Measurements from ENCODE around the gene MYMK.
"Not testable (repeated sequence)": the region's sequence is repeated elsewhere in the genome, so short reads cannot be mapped to it uniquely, and the experiment has no call there.

MYMK gene, protein sequence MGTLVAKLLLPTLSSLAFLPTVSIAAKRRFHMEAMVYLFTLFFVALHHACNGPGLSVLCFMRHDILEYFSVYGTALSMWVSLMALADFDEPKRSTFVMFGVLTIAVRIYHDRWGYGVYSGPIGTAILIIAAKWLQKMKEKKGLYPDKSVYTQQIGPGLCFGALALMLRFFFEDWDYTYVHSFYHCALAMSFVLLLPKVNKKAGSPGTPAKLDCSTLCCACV

GRCh38 chr9:133524679-133525228 lies at the start of gene MYMK:
TSS of gene MYMK (minus strand) at chr9:133524959. CDS start at chr9:133524844, 115 bp downstream.
- no peak for DNase-seq (ENCODE audit: low read depth in 2 of 3, low spot score in 2 of 3)

- DNase-seq (ENCODE audit: low read depth in 2 of 3, low spot score in 2 of 3): no peak
Measured at GRCh38 chr9:133573791-133574515, 49.2 kb upstream of the MYMK start.

GRCh38 chr9:133572821-133573361 lies 48.1 kb upstream of the MYMK start:
- no peak for DNase-seq (ENCODE audit: low read depth in 2 of 3, low spot score in 2 of 3)

GRCh38 chr9:133571896-133572595 lies 47.3 kb upstream of the MYMK start:
- DNase-seq (ENCODE audit: low read depth in 2 of 3, low spot score in 2 of 3): no peak

DNA sequence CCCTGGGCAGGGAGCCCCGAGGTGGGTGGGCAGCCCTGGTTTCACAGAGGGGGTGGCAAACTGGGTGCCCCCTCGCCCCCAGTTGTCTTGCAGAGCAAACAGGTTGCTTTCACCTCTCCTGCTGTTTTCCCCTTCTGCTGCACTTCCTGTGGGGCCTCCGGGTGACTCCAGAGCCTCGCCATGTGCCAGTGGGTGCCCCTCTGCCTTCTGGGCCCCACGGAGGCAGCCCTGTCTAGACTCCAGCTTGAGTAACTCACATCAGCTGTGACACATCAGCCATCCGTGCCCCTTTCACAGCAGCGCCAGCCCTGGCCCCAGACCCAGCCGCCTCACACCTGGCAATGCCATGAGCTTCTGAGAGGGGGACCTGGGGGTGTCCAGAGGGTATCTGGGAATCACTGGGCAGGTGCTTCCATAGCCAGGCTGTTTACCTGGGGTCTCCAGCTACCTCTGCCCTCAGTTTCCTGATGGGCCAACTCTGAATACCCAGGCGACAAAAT lies 46.7 kb upstream of the MYMK start:
- no peak for DNase-seq (ENCODE audit: low read depth in 2 of 3, low spot score in 2 of 3)

- DNase-seq (ENCODE audit: low read depth in 2 of 3, low spot score in 2 of 3): no peak
Measured at GRCh38 chr9:133570691-133571080, 45.9 kb upstream of the MYMK start.

DNA sequence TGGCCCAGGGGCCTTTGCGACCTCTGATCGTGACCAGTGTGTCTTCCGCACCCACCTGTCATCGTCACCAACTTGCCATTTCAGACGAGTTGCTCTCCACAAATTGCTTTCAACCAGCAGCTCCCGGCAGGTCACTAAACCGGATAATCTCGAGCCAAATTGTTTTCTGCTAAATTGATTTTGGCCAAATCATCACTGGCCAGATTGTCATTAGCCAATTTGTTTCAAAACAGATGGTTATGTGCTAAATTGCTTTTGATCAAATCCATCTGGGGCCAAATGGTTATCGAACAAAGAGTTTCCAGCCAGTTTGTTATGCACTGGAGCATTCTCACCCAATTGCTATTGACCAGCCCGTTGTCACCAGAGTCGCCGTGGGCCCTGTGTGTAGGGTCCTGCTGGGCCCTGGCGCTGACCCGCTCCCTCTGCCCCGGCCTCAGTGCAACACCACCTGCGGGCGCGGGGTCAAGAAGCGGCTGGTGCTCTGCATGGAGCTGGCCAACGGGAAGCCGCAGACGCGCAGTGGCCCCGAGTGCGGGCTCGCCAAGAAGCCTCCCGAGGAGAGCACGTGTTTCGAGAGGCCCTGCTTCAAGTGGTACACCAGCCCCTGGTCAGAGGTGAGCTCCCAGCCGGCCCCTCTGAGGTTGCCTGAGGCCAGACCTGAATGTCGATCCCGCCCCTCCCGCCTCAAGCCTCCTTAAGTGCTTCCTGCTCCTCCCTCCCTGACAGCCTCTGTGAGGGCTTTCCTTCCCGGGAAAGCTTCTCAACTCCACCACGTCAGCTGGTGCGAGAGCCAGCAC lies 45.3 kb upstream of the MYMK start:
- DNase-seq (ENCODE audit: low read depth in 2 of 3, low spot score in 2 of 3): no peak

GRCh38 chr9:133569121-133569785 lies 44.5 kb upstream of the MYMK start:
- no peak for DNase-seq (ENCODE audit: low read depth in 2 of 3, low spot score in 2 of 3)

GRCh38 chr9:133568186-133568585 lies 43.4 kb upstream of the MYMK start:
- no peak for DNase-seq (ENCODE audit: low read depth in 2 of 3, low spot score in 2 of 3)

DNA sequence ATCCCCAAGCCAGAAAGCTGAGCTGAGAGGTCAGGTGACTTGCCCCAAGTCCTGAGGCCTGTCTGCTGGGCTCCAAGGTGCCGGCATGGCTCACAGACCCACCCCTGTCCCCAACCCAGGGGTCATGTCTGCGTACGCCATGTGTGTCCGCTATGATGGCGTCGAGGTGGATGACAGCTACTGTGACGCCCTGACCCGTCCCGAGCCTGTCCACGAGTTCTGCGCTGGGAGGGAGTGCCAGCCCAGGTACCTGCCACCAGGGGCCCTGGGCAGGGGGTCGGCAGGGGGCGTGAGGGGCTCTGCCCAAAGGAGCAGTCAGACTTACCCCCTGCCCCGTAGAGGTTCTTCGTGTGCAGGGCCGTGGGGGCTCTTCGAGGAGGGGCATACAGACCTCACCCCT lies 42.1 kb upstream of the MYMK start:
- DNase-seq (ENCODE audit: low read depth in 2 of 3, low spot score in 2 of 3): no peak

GRCh38 chr9:133566382-133566781 lies 41.6 kb upstream of the MYMK start:
- DNase-seq (ENCODE audit: low read depth in 2 of 3, low spot score in 2 of 3): no peak

DNA sequence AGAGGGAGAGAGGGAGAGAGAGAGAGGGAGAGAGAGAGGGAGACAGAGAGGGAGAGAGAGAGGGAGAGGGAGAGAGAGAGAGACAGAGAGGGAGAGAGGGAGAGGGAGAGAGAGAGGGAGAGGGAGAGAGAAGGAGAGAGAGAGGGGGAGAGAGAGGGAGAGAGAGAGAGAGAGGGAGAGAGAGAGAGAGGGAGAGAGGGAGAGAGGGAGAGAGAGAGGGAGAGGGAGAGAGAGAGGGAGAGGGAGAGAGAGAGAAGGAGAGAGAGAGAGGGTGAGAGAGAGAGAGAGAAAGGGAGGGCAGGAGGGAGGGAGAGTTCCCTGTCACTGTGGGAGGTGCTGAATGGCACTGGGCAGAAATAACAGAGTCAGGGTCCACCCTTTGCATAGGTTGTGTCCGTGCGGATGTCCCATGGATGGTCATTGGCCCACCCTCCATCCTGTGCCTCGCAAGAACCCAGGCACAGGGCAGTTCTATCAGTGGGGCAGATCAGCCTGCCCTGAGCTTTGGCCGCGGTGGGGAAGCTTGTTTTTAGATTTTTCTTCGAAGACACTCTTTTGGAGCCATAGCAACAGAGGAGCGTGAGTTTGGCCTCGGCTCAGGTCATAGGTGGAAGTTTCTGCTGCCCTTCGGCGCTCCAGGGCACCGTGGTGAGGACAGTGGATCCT lies 39.8 kb upstream of the MYMK start:
- DNase-seq (ENCODE audit: low read depth in 2 of 3, low spot score in 2 of 3): no peak

GRCh38 chr9:133563814-133564213 lies 39.1 kb upstream of the MYMK start:
- not testable (repeated sequence) for DNase-seq (ENCODE audit: low read depth in 2 of 3, low spot score in 2 of 3)

DNA sequence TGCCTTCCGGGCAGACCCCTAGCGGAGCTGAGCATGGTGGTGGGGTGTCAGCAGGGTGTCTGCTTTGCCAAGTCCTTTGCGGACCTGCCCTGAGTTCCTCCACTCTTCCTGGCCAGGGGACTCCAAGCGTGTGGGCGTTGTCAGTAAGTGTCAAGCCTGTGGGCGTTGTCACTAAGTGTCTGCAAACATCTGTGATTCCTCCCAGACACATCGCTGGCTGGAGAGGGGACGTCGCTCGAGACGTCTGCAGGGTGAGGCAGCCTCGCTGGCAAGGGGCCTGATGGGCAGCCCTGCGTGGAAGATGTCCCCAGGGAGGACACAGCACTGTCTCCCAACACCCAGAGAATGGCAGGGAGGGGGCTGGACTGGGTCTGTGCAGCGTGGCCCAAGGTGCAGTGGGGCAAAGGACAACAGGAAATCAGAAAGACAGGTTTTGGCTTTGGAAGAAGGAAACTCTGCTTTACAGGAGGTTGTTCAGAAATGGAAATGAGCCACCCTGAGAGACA lies 38.6 kb upstream of the MYMK start:
- no peak for DNase-seq (ENCODE audit: low read depth in 2 of 3, low spot score in 2 of 3)

- no peak for DNase-seq (ENCODE audit: low read depth in 2 of 3, low spot score in 2 of 3)
Measured at GRCh38 chr9:133562611-133563290, 38.0 kb upstream of the MYMK start.

DNA sequence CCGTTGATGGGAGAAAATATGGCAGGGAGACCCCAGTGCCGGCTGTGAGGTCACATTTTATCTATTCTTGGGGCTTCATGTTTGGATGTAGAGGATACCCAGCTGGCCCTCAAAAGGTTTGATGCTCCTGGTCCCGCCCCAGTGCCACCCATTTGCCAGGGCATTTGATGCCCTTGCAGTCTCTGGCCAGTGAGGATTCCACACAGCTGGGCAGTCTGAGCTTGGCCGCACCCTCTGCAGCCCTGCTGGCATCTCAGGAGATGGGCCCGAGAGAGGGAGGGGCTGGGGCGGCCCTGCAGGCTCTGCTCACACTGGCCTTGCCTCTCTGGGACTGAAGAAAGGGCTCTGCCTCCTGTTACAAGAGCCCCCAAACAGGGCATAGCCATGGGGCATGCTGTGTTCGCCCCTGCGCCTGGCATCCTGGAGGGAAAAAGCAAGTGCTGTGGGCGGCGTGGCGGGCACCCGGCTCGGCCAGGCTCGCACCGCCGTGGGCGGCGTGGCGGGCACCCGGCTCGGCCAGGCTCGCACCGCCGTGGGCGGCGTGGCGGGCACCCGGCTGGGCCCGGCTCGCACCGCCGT lies 37.3 kb upstream of the MYMK start:
- DNase-seq (ENCODE audit: low read depth in 2 of 3, low spot score in 2 of 3): no peak

- no peak for DNase-seq (ENCODE audit: low read depth in 2 of 3, low spot score in 2 of 3)
Measured at GRCh38 chr9:133560944-133561343, 36.2 kb upstream of the MYMK start.

DNA sequence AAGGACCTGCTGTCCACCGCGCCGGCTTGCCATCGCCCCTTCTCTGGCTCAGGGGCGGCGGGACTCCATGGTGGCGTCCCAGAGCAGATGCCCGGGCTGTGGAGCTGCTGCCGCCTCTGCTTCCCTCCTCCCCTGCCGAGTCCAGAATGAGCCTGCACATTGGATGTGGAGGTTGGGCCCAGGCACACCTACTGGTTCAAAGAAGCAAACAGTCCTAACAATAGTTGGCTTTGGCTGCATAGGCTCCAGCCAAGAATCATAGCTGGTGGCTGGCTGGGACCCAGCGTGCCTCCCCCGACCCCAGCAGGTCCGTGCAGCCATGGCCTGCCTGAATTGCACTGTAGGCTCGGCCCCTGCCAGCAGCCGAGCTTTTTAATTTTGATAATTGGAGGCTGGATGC lies 35.6 kb upstream of the MYMK start:
- no peak for DNase-seq (ENCODE audit: low read depth in 2 of 3, low spot score in 2 of 3)
